HG03045 (cell line): ENCODE results near the gene CD86.
"Not testable (repeated sequence)": the region's sequence is repeated elsewhere in the genome, so short reads cannot be mapped to it uniquely, and the experiment has no call there.

Experiments
- ATAC-seq: cut with Tn5 transposase; IDR thresholded peaks from one replicate; pipeline ENCODE4 v1.9.1; 2021; ENCODE audit warnings: mild to moderate bottlenecking, moderate library complexity; ENCODE audit not compliant: unreplicated experiment

CD86 gene

DNA sequence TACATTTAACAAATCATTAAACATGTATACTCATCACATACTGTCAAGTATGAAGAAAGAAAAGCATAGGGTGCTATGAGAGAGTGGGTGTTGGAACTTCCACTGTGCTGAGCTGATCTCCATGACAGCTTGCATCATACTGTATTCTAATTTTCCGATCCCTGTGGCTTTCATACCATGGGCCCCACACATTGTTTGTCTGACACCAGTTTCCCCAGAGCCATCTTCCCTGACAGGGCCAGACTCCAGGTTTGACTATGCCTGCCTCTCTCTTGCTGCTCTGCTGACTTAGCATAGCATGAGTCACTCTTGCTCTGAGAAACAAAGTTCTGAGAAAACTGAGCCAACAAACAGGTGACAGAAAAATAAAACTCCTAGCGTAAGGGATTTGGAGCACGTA lies 91.3 kb downstream of the CD86 start:
- ATAC-seq, result peak; percentile 94

DNA sequence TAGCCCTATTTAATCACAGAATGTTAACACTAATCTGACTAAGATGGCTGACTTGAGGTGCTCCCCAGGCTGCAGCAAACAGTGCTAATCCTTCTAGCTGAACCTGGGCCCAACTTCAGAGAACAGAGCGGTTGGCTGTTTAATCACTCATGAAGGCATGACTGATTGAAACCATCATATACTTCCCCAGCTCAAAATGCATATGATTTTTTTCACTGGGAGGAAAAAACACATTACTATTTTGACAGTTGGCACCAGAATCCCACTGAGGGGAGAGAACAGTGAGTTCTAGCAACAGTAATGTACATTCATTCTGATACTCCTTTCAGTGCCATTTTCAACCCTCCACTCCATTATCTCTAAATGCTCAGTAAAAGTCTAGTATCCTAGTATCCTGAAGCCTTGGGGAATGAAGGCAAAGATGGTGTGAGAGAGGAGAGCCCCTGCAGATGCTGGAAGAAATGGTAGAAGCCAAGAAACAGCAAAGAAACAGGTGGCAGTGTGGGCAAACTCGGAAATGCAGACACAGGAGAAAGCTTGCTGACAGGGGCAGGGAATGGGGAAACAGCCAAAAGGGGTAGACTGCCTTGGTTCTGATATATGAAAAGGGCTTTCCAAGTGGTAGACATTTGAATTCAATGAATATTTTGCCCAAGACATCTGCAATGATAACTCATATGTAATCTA lies 93.9 kb downstream of the CD86 start:
- no peak for ATAC-seq

GRCh38 chr3:122151480-122151879 lies 96.3 kb downstream of the CD86 start:
- no peak for ATAC-seq

DNA sequence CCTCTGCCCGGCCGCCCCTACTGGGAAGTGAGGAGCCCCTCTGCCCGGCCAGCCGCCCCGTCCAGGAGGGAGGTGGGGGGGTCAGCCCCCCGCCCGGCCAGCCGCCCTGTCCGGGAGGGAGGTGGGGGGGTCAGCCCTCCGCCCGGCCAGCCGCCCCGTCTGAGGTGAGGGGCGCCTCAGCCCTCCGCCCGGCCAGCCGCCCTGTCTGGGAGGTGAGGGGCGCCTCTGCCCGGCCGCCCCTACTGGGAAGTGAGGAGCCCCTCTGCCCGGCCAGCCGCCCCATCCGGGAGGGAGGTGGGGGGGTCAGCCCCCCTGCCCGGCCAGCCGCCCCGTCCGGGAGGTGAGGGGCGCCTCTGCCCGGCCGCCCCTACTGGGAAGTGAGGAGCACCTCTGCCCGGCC lies 109.8 kb downstream of the CD86 start:
- not testable (repeated sequence) for ATAC-seq

- no peak for ATAC-seq
These were observed 112.5 kb downstream of the CD86 start for GRCh38 chr3:122167630-122168029.

DNA sequence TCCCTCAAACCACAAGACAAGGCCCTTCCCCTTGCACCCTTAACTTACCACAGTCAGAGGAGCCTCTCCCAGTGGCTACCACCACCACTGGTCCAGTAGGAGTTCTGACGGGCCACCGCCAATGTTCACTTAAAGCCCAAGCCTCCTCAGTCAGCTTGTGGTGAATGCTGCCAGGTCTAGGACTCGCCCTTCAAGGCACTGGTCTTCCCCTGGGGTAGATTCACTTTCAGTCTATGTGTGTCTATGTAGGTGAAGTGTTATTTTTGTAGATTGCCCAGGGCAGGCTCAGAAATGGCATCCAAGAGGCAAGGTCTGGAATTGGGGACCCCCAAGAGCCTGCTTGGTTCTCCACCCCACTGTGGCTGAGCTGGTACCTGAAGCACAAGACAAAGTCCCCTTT lies 112.9 kb downstream of the CD86 start:
- ATAC-seq, result no peak

DNA sequence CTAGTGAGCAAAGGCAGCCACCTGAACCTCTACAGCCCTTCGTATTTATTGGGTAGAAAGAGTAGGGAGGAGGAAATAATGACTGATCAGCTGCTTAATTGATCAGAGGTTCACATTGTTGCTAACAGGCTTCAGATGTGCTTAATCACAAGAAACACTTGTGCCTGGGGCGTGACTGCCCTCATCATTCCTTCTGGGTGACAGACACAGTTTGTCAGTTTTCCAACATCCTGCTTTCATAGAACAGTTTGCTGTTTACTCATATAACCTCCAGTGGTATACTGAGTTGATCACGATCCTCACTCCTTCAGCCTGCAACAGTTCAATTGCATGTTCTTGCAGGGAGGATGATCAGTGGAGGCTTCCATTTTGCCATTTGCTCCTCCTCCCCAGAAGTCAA lies 114.7 kb downstream of the CD86 start:
- no peak for ATAC-seq
